ENCODE data around the gene PDGFRA.
A peak's percentile ranks its signal among the peaks of the same experiment; 100 is the strongest.

Gene PDGFRA

DNA sequence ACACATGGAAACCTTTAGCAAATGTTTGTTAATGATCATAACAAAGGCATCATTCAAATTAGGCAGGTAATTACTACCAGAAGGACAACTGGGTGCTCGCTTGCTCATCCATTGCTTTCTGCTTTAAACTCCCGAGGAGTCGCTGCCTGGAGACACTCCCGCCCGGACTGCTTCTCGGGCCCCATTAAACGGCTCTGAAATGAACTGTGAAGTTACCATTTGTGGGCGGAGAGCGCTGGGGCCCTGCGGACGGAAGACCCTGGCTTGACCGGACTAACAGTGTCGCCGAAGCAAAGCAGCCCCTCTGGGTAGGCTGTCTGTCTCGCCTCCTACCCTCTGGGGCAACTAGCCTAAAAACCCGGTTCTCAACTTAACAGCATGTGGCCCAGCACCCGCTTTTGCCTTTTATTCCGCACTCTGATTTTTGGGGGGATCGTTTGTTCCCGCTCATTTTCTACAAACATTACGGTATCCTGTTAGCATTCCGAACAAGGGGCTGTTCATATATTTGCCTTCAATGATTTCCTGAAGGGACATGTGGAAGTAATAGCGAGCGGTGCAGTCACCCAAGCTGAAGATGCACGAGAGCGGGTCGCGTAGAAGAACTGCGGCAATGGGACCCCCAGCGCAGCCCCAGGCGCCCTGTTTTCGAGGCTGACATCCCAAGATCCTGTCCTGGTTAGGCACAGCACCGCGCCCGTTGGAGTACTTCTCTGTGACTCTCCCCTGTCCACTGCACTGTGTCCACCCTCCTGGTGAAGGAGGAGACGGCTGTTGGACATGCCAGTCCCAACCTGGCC is 1.6 kb upstream of the PDGFRA start:
- no peaks in the 10 kb centered on the region for H3K9me2 ChIP-seq (replicated peaks; ENCODE audit: insufficient read depth, low read length)
- peaks cover 60% of the 10 kb centered on the region for H3K27me3 ChIP-seq (replicated peaks; ENCODE audit: insufficient read depth, low read length)
- peak overlapping the region; percentile 34 for H2AFZ ChIP-seq (ENCODE audit: low read length)
- no peaks in the 10 kb centered on the region for H3K79me2 ChIP-seq (ENCODE audit: low read length)
- DNase-seq = no peak
- H3K4me3 ChIP-seq (ENCODE audit: low read length) = peak overlapping the region; percentile 53
- H4K20me1 ChIP-seq (ENCODE audit: insufficient read depth, low read length) = no peaks in the 10 kb centered on the region
- TF ChIP-seq EZH2phosphoT487 (IDR thresholded peaks at IDR 0.05; ENCODE audit: low read length) (no peak), CTCF (IDR thresholded peaks at IDR 0.05; ENCODE audit: low read length) (no peak), EZH2 (optimal IDR thresholded peaks at IDR 0.05; ENCODE audit: low read depth, low read length) (no peak)
- no peak overlapping the region for H3K9ac ChIP-seq (ENCODE audit: low read length)
- H3F3A ChIP-seq (ENCODE audit: insufficient read depth, low read length) = no peaks in the 10 kb centered on the region
- H3K4me1 ChIP-seq (ENCODE audit: low read length) = 0 out of 2 replicates have a peak, but pooled peaks cover 3% of the 10 kb centered on the region
- H3K36me3 ChIP-seq (replicated peaks; ENCODE audit: insufficient read depth, low read length) = no peaks in the 10 kb centered on the region
- H3K4me2 ChIP-seq (ENCODE audit: low read depth, low read length) = peak overlapping the region; percentile 84
- no peaks in the 10 kb centered on the region for H3K9me3 ChIP-seq (replicated peaks; ENCODE audit: insufficient read depth, low read length)
- no peak overlapping the region for H3K27ac ChIP-seq (ENCODE audit: low read length)

DNA sequence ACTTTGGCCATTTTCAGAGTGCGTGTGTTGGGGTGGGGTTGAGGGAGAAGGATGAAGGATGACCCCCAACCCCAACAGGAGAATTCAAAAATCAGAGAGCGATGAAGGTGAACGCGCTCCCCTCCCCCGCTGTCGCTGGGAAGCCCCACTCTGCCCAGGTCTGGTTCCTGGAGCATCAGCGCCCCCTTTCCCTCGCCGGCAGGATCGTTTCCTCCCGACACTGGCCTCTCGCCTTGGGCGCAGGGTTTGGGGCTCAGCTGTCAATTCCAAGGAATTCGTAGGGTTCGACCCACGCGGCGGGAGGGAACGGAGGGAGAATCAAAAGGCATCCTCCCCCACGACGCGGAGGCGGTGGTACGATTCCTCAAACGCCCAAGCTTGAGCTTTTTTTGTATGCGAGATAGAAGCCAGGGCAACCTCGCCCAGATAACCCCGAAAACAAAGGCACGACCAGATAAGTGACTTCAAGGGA is 1.0 kb upstream of the PDGFRA start:
- peak; percentile 76 for TF ChIP-seq CTCF (IDR thresholded peaks at IDR 0.05; ENCODE audit: low read length)
- no peak for TF ChIP-seq EZH2phosphoT487 (IDR thresholded peaks at IDR 0.05; ENCODE audit: low read length)
- no peak for TF ChIP-seq EZH2 (optimal IDR thresholded peaks at IDR 0.05; ENCODE audit: low read depth, low read length)
- Histone ChIP-seq H3K9me2 (replicated peaks; ENCODE audit: insufficient read depth, low read length) (no peaks in the 10 kb centered on the region), H3K79me2 (ENCODE audit: low read length) (no peaks in the 10 kb centered on the region), H2AFZ (ENCODE audit: low read length) (peak overlapping the region; percentile 34), H3K27ac (ENCODE audit: low read length) (no peak overlapping the region), H3F3A (ENCODE audit: insufficient read depth, low read length) (no peaks in the 10 kb centered on the region), H3K4me3 (ENCODE audit: low read length) (peak overlapping the region; percentile 53), H3K4me2 (ENCODE audit: low read depth, low read length) (peak overlapping the region; percentile 84), H3K27me3 (replicated peaks; ENCODE audit: insufficient read depth, low read length) (peaks cover 60% of the 10 kb centered on the region), H3K4me1 (ENCODE audit: low read length) (0 out of 2 replicates have a peak, but pooled peaks cover 3% of the 10 kb centered on the region), H3K36me3 (replicated peaks; ENCODE audit: insufficient read depth, low read length) (no peaks in the 10 kb centered on the region), H3K9me3 (replicated peaks; ENCODE audit: insufficient read depth, low read length) (no peaks in the 10 kb centered on the region), H4K20me1 (ENCODE audit: insufficient read depth, low read length) (no peaks in the 10 kb centered on the region), H3K9ac (ENCODE audit: low read length) (no peak overlapping the region)
- DNase-seq = peak; percentile 43

DNA sequence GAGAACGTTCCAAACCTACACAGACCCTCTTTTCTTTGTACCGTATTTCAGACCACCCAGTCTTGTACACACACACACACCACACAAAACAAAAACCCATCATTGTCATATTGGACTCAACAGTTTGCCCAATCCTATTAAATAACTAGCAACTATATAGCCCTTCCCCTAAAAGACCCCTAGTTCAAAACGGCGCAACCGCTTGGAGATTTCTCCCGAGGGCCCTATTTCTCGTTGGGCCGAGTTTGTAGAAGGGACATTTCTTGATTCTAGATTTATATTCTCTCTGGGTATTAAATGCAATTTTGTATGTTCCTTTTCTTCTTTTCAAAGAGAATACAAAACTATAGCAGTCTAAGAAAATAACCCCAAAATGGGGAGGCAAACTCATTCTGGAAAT is 547 bp upstream of the PDGFRA start:
- no peaks in the 10 kb centered on the region for H3F3A ChIP-seq (ENCODE audit: insufficient read depth, low read length)
- no peak for DNase-seq
- H3K27ac ChIP-seq (ENCODE audit: low read length) = no peak overlapping the region
- H3K4me1 ChIP-seq (ENCODE audit: low read length) = 0 out of 2 replicates have a peak, but pooled peaks cover 3% of the 10 kb centered on the region
- no peaks in the 10 kb centered on the region for H3K9me2 ChIP-seq (replicated peaks; ENCODE audit: insufficient read depth, low read length)
- 0 out of 2 replicates have a peak overlapping the region, but pooled peaks have one; percentile 53 for H3K4me3 ChIP-seq (ENCODE audit: low read length)
- peaks cover 60% of the 10 kb centered on the region for H3K27me3 ChIP-seq (replicated peaks; ENCODE audit: insufficient read depth, low read length)
- H4K20me1 ChIP-seq (ENCODE audit: insufficient read depth, low read length) = no peaks in the 10 kb centered on the region
- H2AFZ ChIP-seq (ENCODE audit: low read length) = peak overlapping the region; percentile 34; the same call in 1 of the 2 replicates
- no peak for TF ChIP-seq EZH2phosphoT487 (IDR thresholded peaks at IDR 0.05; ENCODE audit: low read length)
- TF ChIP-seq EZH2 (optimal IDR thresholded peaks at IDR 0.05; ENCODE audit: low read depth, low read length) = no peak
- TF ChIP-seq CTCF (IDR thresholded peaks at IDR 0.05; ENCODE audit: low read length) = no peak
- H3K79me2 ChIP-seq (ENCODE audit: low read length) = no peaks in the 10 kb centered on the region
- no peaks in the 10 kb centered on the region for H3K9me3 ChIP-seq (replicated peaks; ENCODE audit: insufficient read depth, low read length)
- peak overlapping the region; percentile 84; the same call in 1 of the 2 replicates for H3K4me2 ChIP-seq (ENCODE audit: low read depth, low read length)
- H3K9ac ChIP-seq (ENCODE audit: low read length) = no peak overlapping the region
- no peaks in the 10 kb centered on the region for H3K36me3 ChIP-seq (replicated peaks; ENCODE audit: insufficient read depth, low read length)

All from MM.1S (cell line).